Activated CD4-positive, alpha-beta T cell treated with anti-CD3 and anti-CD28 coated beads, Interleukin-2, Interleukin-6, amounts not matched to agents 100 ng/mL and 50 ng/mL, durations not matched to agents 16 hours and 8 hours (primary cell): ENCODE data around the gene DYNLRB1.
A peak's percentile ranks its signal among the peaks of the same experiment; 100 is the strongest.

Experiments
- DNase-seq: peaks from one replicate; pipeline ENCODE4 v3.0.0-alpha.2; 2020

DYNLRB1 gene

GRCh38 chr20:34559311-34560140, 43.3 kb downstream of the DYNLRB1 start:
- DNase-seq: no peak

GRCh38 chr20:34560141-34560523, 43.9 kb downstream of the DYNLRB1 start:
- no peak for DNase-seq

DNA sequence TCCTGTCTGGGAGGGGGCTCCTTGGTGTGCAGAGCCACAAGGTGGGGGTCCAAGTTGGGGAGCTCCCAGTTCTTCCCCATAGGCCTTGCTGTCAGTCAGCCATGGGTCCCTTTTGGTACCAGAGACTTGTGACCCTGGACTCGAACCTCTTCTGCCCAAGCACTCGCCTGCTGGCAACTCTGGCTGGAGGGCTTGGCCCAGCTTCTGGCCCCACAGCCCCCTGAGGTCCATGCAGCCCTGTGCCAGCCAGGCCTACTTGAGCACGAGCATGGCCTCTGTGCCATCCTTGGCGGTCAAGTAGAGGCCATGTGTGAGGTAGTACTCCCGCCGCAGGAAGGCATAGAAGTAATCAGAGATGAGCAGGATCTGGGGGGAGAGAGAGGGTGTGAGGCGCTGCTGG, 44.4 kb downstream of the DYNLRB1 start:
- DNase-seq: no peak

DNA sequence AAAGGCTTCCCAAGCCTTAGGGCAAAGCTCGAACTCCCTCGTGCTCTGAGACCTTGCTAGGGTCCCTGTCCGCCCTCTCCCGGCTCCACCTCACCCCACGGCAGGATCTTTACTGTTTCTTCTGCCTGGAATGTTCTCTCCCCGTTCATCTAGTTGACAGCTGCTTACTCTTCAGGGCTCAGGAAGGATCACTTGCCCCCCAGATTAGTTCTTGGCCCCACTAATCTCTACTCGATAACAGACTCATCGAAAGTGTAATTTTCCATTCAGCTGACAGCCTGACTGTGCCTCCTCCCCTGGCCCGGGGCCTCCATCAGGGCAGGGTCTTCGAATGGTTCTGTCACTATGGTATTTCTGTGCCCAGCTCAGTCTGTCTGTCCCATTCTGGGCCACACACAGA, 45.4 kb downstream of the DYNLRB1 start:
- DNase-seq: no peak

- DNase-seq: peak; percentile 34
Observed at GRCh38 chr20:34562641-34563040, 46.4 kb downstream of the DYNLRB1 start.

GRCh38 chr20:34564833-34565232, 48.6 kb downstream of the DYNLRB1 start:
- no peak for DNase-seq

- no peak for DNase-seq
Observed at GRCh38 chr20:34566978-34567891, 51.0 kb downstream of the DYNLRB1 start.

DNA sequence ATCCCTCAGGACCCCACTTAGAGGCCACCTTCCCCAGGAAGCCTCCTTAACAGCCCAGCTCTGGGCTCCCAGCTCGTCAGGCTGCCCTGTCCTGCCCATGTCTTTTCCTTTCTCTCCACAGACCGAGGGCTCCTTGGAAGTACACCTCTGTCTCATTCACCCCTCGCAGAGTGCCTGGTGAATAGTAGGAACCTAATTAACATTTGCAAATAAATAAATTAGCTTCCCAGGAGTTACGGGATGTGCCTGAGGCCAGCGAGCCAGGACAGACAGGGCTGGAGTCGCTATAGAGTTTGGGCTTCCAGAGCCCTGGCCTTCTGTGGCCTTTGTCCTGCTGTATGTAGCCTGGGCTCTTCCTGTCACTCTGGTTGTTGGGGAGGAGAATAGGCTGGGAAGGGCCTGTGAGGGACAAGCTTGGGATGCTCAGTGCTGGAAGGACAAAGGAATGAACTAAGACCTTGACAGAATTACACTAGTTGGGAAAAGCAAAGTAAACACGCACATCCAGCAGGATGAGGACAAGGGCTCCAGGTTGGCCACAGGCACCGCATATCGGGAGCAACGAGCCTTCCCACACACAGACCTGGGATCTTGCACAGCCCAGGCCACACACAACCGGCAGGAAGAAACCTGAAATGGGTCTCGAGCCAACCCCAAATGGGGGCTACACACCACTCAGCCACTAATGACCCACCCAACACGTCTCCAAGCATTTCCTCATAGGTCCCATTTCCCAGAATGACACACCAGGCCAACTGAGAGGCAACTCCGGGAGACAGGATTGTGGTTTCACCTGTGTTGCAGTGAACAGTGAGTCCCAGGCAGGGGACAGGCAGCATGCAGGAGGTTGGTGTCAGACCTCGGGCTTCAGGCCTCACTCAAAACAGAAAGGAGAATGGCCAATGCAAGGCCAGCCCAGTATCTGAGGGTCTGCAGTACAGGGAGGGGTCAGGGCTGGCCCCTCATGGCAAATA, 52.0 kb downstream of the DYNLRB1 start:
- no peak for DNase-seq

- no peak for DNase-seq
Observed at GRCh38 chr20:34569598-34569997, 53.4 kb downstream of the DYNLRB1 start.

DNA sequence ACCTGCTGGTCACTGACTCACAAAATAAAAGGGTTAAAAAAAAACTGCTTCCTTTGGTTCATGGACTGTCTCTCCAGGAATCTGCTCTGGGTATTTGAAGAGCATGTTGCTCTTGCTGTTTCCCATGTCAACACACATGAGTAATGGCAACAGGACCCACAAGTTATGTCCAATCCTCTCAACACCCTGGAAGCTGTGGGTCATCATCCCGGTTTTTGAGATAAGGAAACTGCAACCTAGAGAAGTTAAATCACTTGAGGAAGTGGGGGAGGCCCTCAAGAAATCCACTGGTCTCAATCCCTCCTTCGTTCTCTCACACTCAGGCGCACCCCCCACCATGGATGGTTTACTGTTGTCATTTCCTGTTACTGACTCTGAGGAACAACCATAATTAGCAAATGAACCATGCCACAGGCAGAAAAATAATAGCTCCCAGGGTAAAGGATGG, 54.7 kb downstream of the DYNLRB1 start:
- DNase-seq: no peak

DNA sequence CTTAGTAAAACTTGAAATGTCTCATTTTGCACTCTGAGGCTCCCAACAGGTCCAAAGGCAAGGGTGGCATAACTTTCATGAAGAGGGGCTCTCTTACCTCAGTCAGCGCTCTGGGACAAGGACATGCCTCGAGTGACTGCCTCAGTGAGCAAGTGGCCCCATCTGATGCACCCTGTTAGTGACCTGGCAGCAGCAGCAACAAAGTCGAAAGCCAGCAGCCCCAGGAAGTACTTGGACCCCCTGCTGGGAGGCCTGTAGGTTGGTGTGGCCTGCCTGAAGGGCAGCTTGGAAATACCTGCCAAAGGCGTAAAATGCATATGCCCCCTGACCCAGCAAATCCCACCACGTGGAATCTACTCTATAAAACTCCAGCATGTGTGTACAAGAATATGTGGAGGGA, 55.5 kb downstream of the DYNLRB1 start:
- DNase-seq: no peak

- DNase-seq: no peak
Observed at GRCh38 chr20:34573541-34574300, 57.5 kb downstream of the DYNLRB1 start.

- DNase-seq: no peak
Observed at GRCh38 chr20:34574426-34574825, 58.2 kb downstream of the DYNLRB1 start.

DNA sequence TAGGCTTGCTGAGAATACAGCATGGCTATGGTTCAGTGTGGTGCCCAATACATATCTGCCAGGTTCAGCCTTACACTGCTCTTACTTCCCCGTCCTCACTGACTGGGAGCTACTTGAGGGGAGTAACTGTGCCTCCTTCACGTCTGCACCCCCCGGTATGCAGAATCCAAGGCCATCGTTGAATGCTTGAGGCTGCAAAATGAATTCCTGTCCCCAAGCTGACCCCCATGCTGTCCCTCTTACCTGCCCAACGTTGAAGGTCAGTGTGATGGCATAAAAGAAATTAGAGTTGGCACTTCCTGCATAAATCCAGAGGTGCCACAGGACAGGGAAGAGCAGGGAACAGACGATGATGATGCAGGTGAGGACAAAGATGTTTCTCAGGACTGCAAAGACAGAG, 58.6 kb downstream of the DYNLRB1 start:
- DNase-seq: no peak

DNA sequence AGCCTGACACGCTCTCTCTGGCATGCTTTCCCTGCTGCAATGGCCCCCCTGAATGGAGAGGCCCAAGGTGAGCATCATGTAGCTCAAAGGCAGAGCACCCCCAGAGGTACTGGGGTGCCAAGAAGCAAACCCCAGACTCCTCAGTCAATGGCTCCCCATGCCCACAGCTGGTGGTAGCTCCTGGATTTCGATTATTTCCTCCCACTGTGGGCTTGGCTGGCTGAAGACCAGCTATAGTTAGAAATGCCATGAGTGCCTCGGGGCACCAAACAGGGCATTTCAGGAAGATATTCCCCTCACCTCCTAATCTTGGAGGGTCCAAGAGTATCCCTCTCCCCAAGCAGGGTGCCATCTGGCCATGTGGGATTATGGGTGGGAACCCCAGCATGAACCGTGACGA, 59.0 kb downstream of the DYNLRB1 start:
- no peak for DNase-seq

GRCh38 chr20:34575756-34576155, 59.5 kb downstream of the DYNLRB1 start:
- no peak for DNase-seq

- DNase-seq: no peak
Observed at GRCh38 chr20:34577061-34577460, 60.8 kb downstream of the DYNLRB1 start.

GRCh38 chr20:34578025-34578424, 61.8 kb downstream of the DYNLRB1 start:
- DNase-seq: no peak

DNA sequence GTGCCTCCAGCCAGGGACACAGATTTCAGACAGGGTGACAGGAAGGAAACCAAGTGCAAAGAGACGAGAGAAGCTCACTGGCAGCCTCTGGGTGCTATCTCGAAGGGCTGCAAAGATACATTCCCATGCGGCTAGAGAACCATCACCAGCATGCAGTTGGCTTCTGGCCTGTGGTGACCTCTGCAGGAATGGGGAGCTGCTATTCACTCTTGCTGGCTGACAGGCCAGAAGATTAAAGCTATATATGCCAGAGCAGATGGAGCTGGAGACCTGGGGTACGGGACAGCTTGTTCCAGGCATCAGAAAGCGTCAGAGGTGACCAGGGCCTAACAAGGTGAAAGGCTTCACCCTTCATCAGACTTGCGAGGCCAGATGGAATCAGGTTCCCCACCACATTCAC, 62.3 kb downstream of the DYNLRB1 start:
- DNase-seq: no peak

DNA sequence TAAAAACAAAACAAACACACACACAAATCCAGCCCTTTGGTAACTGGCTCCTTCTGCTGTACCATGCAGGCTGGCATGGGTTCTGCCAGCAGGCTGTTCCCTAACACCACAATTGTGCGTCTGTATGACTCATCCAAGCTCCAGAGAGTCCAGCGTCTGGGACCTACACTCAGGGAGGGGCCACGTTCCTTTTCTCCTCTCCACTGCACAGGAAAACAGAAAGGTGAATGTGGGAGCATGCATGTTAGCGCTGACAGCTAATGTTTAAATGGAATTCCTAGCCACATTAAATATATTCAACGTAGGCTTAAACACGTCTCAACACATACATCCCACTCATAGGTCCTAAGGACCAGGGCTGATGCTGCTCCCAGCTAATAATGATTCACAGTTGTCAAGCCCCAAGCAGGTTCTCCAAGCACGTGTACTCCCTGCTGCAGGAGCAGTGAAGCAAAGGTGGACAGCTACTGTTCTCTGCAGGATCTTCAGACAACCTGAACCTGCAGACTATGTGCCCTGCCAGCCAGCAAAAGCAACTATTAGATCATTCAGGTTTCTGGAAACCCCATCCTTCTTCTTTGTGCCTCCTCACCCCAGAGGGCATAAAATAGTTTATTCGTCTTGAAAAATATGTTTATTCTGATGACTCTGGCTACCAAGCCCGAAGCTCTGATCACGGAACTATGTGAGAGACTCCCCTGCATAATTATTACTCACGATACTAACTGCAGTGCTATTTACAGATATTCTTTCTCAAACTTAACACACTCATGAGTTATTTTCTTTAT, 63.2 kb downstream of the DYNLRB1 start:
- no peak for DNase-seq
